ENCODE measurements around the gene PRAMEF33.
"Not testable (repeated sequence)": the region's sequence is repeated elsewhere in the genome, so short reads cannot be mapped to it uniquely, and the experiment has no call there.

- TF ChIP-seq CTCF, POLR2A, EP300, POLR2AphosphoS5 (IDR thresholded peaks at IDR 0.05): not testable (repeated sequence)
These were observed 26.3 kb upstream of the PRAMEF33 start for GRCh38 chr1:13277016-13277415.
